Measurements from ENCODE around the gene SETD1A. TPM values are rescaled to one million over a fixed set of nuclear protein-coding genes. Genes with fewer than 3 reads are reported as not detected.

Gene SETD1A
- total and polyA plus RNA-seq, 9 of the 15 experiments (the other 6 are each of a cell fraction or from before 2014, with no cell fraction given) = 0.08 to 36.0 (median 4.2) TPM

DNA sequence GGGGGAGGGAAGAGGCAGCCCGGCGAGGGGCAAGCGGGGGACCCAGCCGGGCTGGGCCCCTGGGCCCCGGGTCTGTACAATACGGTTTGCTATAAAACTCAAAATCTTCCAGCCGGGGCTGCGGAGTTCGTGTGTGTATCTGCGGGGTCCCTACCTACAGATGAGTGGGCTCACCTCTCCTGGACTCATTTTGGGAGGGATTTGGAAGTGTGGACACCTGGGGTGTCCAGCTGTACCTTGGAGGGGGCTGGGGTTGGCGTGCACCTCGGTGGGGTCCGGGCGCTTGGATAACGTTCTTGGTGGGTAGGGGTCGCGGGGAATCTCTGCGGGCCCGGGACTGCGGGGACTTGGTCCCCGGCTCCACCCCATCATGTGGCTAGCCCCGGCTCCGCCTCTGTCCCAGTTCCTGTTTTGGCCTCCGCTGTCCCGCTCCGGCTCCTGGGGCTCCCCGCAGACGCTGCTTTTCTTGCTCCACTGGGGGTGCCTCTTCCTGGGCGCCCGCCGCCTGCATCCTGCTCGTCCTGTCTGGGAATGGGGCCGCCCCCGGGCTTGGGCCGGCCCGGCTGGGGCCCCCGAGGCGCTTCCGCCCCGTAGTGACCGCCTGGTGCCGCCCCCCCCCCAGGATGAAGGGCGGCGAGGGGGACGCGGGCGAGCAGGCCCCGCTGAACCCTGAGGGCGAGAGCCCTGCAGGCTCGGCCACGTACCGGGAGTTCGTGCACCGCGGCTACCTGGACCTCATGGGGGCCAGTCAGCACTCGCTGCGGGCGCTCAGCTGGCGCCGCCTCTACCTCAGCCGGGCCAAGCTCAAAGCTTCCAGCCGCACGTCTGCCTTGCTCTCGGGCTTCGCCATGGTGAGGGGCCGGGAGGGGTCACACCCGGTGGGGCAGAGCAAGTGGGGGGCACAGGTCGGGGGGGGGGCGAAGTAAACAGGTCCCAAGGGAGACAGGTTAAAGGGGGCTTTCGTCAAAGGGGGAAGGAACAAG, 8.6 kb upstream of the SETD1A start, which contains the start of gene ORAI3 (continued):
- TF ChIP-seq ZFP36 (IDR thresholded peaks at IDR 0.05; ENCODE audit: low read depth, low read length, partially characterized antibody) (peak; percentile 73), POLR2A (conservative IDR thresholded peaks at IDR 0.05) (peak; percentile 73), CBX1 (IDR thresholded peaks at IDR 0.05; ENCODE audit: low read depth) (peak; percentile 48; the same call in 1 of the 2 replicates), ARID1B (IDR thresholded peaks at IDR 0.05) (no peak), GABPA (tag; conservative IDR thresholded peaks at IDR 0.05; ENCODE audit: low read depth) (peak; percentile 49), RHOXF2B (CRISPR knock-in tag; conservative IDR thresholded peaks at IDR 0.05) (no peak), NEUROD1 (IDR thresholded peaks at IDR 0.05; ENCODE audit: borderline replicate concordance, low read depth, low read length, partially characterized antibody) (peak; percentile 15), ZKSCAN3 (CRISPR knock-in tag; IDR thresholded peaks at IDR 0.05) (no peak), JUND (IDR thresholded peaks at IDR 0.05; ENCODE audit: borderline replicate concordance, low read depth, low read length) (0 out of 2 replicates have a peak, but pooled peaks have one; percentile 4), JUND (tag; IDR thresholded peaks at IDR 0.05; ENCODE audit: borderline replicate concordance, low read depth, low read length) (no peak), CCNT2 (IDR thresholded peaks at IDR 0.05; ENCODE audit: borderline replicate concordance, extremely low read depth, insufficient read length, low read depth, low read length) (peak; percentile 71), PCBP1 (IDR thresholded peaks at IDR 0.05; ENCODE audit: low read depth, low read length, poor library complexity, severe bottlenecking) (peak; percentile 89)
- TF ChIP-seq, protein P1, sequence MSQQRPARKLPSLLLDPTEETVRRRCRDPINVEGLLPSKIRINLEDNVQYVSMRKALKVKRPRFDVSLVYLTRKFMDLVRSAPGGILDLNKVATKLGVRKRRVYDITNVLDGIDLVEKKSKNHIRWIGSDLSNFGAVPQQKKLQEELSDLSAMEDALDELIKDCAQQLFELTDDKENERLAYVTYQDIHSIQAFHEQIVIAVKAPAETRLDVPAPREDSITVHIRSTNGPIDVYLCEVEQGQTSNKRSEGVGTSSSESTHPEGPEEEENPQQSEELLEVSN (IDR thresholded peaks at IDR 0.05; ENCODE audit: borderline replicate concordance in 1 of 2, extremely low read depth in 1 of 2, insufficient read depth in 1 of 2, insufficient read length in 1 of 2, low read depth in 1 of 2, low read length in 1 of 2, poor library complexity in 1 of 2, severe bottlenecking in 1 of 2) = peak in 1 of 2 experiments; percentile 9
- TF ChIP-seq, protein P2, sequence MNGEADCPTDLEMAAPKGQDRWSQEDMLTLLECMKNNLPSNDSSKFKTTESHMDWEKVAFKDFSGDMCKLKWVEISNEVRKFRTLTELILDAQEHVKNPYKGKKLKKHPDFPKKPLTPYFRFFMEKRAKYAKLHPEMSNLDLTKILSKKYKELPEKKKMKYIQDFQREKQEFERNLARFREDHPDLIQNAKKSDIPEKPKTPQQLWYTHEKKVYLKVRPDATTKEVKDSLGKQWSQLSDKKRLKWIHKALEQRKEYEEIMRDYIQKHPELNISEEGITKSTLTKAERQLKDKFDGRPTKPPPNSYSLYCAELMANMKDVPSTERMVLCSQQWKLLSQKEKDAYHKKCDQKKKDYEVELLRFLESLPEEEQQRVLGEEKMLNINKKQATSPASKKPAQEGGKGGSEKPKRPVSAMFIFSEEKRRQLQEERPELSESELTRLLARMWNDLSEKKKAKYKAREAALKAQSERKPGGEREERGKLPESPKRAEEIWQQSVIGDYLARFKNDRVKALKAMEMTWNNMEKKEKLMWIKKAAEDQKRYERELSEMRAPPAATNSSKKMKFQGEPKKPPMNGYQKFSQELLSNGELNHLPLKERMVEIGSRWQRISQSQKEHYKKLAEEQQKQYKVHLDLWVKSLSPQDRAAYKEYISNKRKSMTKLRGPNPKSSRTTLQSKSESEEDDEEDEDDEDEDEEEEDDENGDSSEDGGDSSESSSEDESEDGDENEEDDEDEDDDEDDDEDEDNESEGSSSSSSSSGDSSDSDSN (IDR thresholded peaks at IDR 0.05; ENCODE audit: borderline replicate concordance in 1 of 2, low read depth in 2 of 2, low read length in 2 of 2) = peak; percentile 56 to 75
- TF ChIP-seq, protein P3, sequence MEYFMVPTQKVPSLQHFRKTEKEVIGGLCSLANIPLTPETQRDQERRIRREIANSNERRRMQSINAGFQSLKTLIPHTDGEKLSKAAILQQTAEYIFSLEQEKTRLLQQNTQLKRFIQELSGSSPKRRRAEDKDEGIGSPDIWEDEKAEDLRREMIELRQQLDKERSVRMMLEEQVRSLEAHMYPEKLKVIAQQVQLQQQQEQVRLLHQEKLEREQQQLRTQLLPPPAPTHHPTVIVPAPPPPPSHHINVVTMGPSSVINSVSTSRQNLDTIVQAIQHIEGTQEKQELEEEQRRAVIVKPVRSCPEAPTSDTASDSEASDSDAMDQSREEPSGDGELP (CRISPR knock-in tag; IDR thresholded peaks at IDR 0.05; ENCODE audit: borderline replicate concordance) = peak; percentile 45; the same call in 1 of the 2 replicates
- TF ChIP-seq, protein P4, sequence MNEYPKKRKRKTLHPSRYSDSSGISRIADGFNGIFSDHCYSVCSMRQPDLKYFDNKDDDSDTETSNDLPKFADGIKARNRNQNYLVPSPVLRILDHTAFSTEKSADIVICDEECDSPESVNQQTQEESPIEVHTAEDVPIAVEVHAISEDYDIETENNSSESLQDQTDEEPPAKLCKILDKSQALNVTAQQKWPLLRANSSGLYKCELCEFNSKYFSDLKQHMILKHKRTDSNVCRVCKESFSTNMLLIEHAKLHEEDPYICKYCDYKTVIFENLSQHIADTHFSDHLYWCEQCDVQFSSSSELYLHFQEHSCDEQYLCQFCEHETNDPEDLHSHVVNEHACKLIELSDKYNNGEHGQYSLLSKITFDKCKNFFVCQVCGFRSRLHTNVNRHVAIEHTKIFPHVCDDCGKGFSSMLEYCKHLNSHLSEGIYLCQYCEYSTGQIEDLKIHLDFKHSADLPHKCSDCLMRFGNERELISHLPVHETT (CRISPR knock-in tag; conservative IDR thresholded peaks at IDR 0.05 in 1 of 2, IDR thresholded peaks at IDR 0.05 in 1 of 2) = no peak
- TF ChIP-seq, protein P5, sequence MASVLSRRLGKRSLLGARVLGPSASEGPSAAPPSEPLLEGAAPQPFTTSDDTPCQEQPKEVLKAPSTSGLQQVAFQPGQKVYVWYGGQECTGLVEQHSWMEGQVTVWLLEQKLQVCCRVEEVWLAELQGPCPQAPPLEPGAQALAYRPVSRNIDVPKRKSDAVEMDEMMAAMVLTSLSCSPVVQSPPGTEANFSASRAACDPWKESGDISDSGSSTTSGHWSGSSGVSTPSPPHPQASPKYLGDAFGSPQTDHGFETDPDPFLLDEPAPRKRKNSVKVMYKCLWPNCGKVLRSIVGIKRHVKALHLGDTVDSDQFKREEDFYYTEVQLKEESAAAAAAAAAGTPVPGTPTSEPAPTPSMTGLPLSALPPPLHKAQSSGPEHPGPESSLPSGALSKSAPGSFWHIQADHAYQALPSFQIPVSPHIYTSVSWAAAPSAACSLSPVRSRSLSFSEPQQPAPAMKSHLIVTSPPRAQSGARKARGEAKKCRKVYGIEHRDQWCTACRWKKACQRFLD (CRISPR knock-in tag; IDR thresholded peaks at IDR 0.05) = 0 out of 2 replicates have a peak, but pooled peaks have one; percentile 3
